ENCODE measurements around the gene ST3GAL6.

The ST3GAL6 gene

DNA sequence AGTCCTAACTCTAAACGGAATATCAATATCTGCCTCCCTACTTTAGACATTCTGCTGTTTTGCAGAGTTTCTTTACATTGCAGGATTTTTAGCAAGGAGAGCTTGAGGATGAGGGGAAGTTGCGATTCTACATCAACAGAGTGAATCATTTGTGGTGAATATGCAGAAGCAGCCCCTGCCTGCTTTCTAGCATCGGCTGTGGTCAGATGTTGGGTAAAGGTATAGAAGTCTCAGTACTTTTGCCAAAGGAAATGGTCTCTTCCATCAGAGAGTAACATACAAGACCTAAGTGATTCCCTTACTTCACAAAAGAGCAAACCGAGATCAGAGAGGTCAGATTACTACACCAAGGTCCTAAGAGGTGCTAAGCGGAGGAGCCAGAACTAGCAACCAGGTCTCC, 15.2 kb downstream of the ST3GAL6 start:
- DNase-seq, result peak; percentile 55 to 61

DNA sequence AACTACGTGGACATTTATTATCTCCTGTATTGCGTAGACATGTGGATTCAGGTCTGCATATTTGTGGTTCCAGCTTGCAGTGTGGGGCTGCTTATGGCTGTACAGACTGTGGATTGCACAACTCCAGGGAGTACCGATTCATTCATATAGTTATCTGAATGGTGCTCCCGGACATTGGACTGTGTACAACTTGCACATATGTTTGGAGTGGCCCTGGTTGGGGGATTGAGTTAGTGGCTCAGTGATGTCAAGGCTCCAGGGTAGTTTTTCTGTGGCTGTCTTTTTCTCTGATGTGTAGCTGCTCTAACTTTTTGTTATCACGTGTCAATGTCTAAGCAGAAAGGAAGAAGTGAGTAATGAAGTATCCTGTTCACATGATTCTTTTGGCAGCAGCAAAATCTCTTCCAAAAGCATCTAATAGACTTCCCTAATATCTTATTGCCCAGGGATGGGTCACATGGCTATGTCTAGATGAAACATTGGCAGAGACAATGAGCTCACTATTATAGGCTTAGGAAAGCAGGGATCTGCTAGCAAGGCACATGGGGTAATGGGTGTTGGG, 15.8 kb downstream of the ST3GAL6 start:
- DNase-seq, result peak; percentile 78

DNA sequence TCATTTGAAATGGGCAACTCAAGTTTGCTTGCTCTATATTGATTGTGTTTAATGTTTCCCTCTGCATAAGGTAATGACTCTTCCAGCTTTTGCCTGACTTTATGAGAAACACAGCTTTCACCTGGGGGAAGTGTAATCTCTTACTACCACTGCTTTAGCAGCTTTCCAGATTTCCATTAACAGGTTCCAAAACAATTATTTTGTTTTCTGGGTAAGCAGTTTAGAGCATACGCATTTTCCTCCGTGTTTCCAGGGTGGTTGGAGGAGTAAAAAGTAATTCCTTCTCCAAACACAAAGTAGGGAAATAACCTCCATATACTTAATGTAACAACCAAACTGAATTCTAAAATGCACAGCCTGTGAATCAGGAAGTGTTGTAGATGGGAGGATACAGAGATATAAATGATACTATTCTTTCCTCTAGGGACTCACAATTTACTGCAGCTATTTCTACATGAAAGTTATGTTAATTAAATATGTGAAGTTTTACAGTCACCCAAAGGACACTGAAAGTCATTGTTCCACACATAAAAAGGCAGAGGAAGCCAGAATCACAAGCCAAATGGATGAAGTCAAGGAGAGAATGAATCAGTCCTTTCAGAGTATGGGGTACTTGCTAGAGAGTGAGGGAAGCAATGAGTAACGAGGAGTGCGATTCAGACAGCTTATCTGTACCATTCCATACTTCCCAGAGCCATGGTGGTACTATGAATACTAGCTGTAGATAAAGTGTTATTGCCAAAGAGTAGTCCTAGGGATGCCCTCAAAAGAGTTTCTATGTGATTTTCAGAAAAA, 16.6 kb downstream of the ST3GAL6 start:
- no peak for DNase-seq

DNA sequence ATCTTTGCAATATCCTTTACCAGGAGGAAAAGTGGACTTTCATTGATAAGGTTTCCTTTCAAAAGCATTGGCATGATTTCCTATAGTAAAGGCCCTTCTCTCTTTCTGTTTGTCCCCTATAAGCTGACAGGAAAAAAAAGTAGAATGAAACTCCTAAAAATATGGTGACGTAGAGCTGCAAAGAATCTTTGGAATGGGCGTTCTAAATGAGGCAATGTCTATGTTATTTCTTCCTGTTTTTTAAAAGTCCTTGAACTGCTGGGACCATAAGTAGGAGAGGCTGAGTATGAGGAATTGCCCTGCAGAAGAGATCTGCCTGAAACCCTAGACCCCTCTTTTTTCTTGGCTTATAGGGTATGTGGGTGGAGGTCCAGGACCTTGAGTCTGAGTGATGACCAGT, 17.2 kb downstream of the ST3GAL6 start:
- DNase-seq, result no peak

DNA sequence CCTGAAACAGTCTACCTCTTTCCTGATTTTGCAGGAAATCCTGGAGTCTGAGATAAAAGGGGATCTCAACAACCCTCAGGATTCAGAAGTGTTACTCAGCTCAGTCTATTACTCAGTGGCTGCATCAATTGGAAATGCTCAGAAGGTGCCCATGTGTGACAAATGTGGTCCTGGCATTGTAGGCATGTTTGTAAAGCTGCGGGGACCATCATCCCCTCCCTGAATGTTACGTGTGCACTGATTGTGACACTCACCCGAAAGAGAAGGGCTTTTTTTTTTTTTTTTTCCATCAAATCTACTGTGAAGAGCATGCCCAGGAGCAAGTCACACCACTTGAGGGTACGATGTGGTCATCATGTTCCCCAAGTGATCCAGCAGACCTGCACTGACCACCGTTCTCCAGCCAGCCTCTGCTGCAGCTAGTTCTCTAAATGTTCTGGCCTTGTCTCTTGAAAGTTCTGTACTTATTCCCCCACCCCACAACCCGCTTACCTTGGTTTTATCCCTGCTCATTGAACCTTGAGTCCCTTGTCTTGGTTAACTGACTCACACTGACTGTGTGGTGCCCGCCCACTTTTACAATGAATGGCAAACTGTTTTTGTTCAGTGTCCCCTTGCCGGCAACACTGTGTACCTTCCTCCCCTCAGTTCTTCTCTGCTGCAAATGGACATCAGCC, 19.8 kb downstream of the ST3GAL6 start:
- no peak for DNase-seq

DNA sequence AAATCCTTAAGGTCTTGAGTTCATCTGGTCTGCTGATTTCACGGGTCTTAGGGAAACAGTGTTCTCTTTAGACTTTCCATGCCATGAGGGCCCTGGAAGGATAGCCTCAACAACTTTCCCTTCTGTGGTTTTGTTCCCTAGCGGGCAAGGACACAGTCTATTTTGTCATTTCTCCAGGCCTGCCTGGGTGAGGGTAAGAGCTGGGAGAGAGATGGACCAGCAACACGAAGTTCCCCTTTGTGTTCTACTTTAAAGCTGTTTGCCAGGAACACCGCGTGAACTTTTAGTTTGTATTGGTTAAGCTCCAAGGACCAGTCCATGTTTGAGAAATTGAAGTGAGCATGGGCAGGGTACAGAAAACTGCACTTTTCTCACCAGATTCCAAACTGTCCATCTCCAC, 20.9 kb downstream of the ST3GAL6 start:
- no peak for DNase-seq

DNA sequence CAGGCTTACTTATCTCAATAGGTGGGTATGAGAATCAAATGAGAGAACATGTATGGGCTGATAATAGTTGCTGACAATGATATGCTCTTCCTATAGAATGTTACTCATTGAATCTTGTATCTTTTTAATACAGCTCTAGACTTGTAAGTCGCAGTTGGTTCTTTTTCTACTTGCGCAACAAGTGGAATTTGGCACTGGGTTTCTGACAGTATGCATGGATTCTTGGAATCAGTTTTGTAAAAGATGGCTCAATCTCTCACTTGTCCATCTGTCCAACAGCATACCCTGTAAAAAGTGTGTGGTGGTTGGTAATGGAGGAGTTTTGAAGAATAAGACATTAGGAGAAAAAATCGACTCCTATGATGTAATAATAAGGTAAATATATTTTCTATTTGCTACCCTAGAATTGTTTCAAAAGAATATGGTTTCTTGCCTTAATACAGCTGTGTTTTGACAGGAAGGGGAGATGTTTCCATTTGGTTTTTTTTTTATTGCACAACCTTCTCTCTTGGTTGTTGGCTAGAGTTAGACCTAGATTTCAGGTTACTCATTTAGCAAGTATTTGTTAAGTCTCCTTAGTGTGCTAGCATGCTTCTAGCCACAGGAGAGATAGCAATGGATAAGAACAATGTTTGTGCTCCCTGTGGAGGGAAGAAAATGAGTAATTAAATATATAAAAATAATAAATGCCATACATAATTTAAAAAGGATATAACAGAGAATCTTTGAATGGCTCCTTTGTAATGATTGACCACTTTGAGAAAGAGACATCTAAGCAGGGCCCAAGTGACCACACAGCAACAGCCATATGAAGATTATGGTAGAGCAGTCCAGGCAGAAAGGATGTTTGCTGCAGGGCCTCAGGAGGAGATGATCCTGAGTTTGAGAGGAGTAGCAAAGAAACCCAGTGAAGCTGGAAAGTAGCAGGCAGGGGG, 21.8 kb downstream of the ST3GAL6 start:
- DNase-seq, result peak in 1 of 2 experiments; percentile 6

DNA sequence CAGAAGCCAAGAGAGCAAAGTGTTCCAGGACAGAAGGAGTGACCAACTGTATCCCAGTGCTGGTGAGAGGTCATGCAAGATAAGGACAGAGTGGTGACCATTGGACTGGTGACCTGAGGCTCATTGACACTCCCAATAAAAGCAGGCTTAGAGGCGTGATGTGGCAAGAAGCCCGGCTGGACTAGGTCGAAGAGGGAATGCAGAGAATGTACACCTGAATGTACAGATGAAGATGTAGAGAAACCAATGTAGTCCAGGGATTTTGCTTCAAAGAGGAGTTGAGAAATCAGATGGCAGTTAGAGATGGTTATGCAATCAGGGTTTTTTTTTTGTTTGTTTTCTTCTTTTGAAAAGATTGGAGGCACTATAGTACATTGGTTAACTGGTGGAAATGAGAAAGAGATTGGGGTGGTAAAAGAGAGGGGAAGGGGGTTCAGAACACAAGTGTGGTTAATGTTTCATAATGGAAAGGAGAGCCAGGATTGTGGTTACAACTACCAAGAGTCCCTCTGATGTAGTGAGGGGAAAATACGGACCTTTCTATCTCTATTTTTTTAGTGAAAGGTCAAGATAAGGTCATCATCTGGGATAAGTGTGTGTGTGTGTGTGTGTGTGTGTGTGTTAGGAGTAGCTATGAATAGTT, 23.3 kb downstream of the ST3GAL6 start:
- no peak for DNase-seq

DNA sequence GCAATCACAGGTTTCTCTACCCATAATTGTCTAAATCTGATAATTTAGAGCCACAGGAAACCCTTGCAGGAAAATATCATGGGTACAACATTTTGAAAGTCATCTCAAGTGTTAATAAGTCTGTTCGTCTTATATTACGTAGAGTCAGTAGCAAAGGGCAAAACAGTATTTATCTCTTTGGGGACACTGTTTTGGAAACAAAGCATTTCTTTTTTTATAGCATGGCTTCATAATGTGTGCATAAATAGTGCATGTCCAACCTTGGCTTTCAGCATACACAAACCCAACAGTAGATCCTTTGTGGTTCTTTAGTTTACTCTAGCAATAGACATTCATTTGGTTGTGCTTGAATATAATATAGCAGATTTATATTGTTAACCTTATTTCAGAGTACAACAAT, 24.0 kb downstream of the ST3GAL6 start:
- no peak for DNase-seq

DNA sequence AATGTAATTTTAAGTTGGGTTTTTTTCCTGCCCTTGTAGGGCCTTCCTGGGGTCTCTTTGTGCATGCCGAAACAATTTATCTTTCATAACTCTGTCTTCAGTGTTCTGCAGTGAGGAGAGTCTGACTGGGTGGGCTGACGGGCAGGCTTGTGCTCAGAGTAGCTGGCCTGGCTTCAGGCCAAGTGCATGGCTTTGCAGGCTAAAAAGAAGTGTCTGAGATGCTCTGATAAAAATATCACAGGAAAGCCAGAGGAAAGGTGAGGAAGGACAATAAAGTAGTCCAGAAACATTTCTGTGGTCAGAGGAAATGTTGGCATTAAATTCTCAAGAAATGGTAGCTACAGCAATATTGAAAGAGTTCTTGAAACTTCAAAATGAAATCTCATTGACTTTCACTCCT, 25.5 kb downstream of the ST3GAL6 start:
- DNase-seq, result peak; percentile 4 to 32

DNA sequence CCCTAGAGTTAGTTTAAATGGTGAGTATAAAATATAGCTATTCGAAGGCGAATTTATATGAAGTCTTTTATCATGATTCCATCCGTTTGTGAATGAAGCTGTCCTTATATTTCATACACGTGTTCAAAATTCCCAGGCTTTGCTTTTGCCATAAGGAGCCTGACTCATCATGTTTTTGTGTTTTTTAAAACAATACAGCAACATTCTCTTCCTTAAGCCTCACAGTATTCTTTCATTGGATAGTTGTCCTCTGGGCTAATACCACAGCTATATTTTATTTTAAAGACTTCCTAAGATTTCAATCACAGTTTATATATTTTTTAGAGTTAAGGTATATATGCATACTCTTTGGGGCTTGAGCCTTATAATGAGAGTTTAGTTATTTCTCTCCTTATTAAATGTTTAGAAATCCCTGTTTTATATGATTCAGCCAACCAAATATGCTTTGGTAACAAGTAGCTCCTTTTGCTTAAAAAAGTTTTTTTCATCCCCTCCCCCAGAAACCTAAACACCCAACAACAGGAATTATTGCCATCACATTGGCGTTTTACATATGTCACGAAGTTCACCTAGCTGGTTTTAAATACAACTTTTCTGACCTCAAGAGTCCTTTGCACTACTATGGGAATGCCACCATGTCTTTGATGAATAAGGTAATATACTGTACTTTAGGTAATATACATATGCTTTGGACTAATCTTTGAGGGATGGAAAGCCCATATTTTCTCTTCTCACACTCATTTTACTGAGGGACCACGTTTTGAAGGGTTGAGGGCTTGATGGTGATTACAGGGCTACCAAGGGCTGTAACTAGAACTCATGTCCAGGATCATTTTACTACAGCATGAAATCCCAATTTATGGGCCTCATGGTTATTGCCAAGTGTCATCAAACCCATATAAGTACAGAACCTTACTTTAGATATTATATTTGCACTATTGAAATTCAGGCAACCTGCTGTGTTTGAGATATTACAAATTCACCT, 28.5 kb downstream of the ST3GAL6 start:
- DNase-seq, result no peak

DNA sequence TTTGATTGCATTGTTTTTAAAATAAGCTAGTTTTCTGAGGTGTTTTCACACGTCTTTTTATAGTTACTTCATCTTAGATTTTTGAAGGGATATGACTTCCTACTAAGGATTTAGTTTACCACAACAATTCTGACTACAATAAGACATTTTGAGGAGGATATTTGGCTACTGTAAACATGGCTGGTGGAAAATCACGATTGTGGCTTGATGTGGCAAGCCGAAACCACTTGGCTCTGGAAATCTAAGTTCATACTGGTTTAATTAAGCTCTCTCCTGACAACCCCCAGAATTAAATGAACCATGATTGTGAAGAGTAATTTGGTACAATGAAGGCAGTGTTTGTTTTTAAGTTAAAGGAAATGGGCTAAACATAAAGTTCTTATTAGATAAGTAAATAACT, 30.8 kb downstream of the ST3GAL6 start:
- no peak for DNase-seq

DNA sequence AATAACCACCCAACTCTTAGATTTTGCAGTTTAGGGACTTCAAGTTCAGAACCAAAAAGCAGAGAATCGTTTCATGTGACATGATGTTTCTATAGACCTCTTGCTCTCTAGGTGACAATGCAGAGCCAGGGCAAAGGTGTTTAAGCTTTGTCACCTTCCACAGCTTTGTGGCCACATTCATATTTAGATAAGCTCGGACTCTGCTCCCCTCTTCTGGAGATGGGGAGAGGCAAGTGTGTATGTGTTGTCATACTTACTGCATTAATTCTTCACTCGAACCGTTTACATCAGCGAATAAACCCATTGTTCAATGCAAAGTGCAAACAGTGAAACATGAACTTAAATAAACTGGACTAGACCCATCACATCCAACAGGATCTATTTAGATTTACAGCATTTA, 33.2 kb downstream of the ST3GAL6 start:
- DNase-seq, result no peak

DNA sequence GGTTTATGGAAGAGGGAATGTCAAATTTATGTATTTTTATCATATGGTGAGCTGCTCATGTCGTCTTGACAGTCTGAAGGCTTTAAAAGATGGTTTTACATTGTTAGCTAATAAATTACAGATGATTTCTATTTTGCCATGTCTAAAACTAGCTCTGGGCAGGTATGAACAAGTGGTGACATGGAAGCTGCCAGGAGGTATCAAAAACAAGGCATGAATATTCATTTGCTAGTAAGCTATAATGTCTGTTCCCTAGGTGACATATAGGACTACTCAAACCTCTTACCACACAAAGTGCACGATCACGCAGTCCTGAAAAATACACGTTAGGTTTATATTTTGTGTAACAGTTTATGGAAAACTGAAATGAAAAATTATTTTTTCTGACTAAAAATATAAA, 34.8 kb downstream of the ST3GAL6 start:
- no peak for DNase-seq

DNA sequence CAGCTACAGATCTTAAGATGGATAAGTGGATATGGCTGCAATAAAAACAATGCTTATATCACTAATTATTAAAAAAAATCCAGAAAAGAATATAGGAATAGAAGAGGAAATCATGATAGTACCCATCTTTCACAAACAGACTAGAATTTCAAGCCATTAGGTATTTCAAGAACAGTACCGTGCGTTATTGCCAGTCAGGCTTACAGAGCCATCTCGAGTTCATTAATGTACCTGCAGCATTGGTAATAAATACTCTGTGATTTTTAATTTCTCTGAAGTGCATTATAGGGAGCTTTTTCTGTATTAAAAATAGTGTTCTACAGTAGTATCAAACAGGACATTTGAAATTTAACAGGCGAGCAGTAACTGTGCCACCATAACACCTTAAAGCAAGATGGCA, 35.7 kb downstream of the ST3GAL6 start:
- no peak for DNase-seq

DNA sequence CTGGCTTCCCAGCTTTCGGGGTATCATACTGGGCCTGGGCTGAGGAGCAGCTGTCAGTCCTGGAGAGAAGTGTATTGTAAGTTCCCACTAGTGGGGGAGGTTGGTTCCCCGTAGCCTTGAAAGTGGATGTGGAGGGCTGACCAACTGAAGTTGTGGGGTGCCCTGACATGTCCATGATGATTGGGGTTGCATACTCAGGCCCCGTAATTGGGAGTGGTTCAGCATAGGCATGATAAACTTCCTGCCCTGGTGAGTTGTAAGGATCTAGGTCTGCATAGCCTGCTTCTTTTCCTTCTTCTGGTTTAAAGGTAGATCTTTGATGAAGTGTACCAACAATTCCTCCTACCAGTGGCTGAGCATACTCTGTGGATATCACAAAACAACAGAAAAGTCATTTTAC, 36.3 kb downstream of the ST3GAL6 start:
- no peak for DNase-seq

DNA sequence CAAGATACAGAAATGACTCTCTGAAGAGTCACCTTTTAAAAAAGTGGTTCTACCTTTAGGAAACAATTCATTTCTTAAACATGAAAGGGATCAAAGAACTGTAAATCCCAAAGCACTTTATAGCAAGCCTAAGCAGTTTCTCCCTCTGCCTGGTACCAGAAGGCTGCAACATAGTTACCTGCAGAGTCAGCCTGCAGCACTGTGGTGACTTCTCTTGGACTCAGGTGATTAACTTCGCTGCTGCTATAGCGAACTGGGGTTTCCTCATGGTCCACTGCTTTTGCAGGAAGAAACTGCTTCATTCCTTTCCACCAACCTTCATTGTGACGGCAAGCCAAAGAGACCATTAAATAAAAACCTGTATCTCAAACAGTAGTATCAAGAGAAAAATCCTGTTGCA, 37.3 kb downstream of the ST3GAL6 start:
- no peak for DNase-seq

DNA sequence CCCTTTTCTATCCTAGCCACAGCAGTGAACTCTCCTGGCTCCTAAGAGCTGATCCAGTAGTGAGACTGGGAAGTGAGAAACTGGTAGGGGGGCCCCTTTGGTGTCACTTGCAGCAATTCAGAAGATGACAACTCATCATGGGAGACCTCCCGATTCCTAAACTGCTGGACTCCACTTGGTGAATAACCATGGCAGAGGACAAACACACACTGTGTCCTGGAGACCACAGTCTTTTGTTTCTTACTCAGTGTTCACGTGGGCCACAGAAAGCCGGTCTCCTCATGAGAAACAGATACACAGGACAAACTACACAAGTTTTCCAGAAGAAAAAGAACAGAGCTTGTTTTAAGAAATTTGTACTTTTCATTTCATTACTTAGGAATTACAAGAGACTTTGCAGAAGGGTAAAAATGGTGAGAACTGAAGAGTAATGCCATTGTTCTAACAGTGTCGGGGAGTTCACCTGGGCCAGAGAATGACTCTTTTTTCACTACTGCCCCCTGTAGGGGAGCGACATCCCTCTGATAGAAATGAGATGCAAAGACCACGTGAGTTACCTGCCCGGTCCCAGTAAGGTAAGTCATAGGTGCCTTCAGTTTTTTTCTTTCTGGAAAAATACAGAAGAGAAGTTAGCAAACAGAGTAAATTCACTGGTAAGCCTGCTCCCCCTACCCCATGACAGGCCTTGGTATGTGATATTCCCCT, 38.1 kb downstream of the ST3GAL6 start:
- no peak for DNase-seq

DNA sequence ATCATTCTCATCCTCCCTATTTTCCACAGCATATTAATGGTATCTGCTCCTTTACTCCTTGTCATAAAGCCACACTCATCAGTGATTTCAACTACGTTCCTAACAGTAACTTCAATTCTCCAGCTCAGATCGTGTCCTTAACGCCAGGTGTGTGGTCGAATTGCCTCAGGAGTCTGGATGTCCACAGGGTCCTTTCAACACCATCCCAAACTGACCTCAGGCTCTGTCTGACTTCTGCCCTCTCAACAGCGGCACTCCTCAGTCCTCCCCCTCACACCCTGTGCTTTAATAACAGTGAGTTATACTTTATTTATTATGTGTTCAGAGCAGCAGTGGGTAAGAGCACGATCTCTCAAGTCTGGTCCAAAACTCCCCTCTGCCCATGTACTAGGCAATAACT, 42.4 kb downstream of the ST3GAL6 start:
- DNase-seq, result no peak

DNA sequence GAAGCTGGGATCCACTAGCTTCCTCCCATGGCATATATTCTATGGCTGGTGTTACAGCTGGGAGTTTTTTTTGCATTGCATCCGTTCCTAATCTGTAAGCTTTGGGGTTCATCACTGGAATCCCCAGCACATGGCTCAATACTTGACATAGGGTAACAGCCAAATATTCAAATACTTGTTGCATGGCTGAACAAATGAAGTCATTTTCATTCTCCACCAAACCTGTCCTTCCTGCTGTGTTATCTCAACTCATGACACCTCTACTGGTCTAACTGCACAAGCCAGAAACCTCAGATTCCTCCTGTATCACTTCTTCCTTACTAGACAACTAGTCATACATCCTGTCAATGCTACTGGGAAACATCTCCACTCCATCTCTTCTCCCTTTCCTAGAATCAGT, 43.4 kb downstream of the ST3GAL6 start:
- no peak for DNase-seq

DNA sequence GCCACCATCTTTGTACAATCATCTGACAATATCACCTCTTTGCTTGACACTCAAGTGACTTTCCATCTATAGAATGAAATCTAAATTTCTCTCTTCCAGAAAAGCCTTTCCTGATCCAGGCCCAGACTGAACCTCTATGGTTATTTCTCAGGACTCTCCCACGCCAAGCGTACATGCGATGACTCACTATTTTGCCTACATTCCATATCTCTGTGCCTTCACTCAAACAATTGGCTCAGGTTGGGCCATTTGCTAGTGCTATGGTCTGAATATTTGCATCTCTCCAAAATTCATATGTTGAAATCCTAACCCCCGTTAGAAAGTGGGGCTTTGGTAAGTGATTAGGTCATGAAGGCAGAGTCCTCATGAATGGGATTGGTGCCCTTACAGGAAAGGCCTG, 43.9 kb downstream of the ST3GAL6 start:
- DNase-seq, result no peak
